ENCODE data around the gene ABCB8. TPM values are rescaled to one million over a fixed set of nuclear protein-coding genes. Genes with fewer than 3 reads are reported as not detected.

ABCB8 gene
- total and polyA plus RNA-seq, 9 of the 15 experiments (the other 6 are each of a cell fraction or from before 2014, with no cell fraction given) = 7.6 to 106 (median 36.3) TPM

DNA sequence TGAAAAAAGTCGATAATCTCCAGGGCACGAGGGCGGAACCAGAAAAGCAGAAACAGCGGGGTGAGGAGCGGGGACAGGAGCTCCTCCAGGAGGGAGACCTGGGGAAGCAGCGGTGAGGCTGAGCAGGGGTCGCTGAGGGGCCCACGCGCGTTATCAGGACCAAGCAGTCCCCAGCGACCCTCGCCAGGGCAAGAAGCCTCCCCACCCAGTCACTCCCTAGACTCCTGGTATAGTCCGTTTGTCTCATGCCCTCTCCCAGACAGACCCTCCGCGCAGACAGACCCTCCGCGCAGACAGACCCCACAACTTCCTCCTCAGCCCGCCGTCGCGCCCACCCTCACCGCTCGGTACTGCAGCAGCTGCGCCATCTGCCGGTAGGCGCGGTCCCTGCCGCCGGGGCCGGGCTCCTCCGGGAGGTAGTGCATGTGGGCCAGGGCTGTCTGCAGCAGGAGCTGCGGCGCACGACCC lies 10.3 kb upstream of the ABCB8 start (continued):
- TF ChIP-seq, protein P1, sequence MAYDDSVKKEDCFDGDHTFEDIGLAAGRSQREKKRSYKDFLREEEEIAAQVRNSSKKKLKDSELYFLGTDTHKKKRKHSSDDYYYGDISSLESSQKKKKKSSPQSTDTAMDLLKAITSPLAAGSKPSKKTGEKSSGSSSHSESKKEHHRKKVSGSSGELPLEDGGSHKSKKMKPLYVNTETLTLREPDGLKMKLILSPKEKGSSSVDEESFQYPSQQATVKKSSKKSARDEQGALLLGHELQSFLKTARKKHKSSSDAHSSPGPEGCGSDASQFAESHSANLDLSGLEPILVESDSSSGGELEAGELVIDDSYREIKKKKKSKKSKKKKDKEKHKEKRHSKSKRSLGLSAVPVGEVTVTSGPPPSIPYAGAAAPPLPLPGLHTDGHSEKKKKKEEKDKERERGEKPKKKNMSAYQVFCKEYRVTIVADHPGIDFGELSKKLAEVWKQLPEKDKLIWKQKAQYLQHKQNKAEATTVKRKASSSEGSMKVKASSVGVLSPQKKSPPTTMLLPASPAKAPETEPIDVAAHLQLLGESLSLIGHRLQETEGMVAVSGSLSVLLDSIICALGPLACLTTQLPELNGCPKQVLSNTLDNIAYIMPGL (CRISPR knock-in tag; IDR thresholded peaks at IDR 0.05) = peak; percentile 83; the same call in 1 of the 2 replicates
- TF ChIP-seq GTF2F1 (IDR thresholded peaks at IDR 0.05; ENCODE audit: low read depth, low read length) (no peak), ZNF133 (CRISPR knock-in tag; IDR thresholded peaks at IDR 0.05) (no peak), JUNB (CRISPR knock-in tag; conservative IDR thresholded peaks at IDR 0.05) (no peak), RNF2 (IDR thresholded peaks at IDR 0.05) (peak; percentile 69), MAX (CRISPR knock-in tag; IDR thresholded peaks at IDR 0.05) (peak; percentile 85; the same call in 1 of the 2 replicates), NR4A1 (CRISPR knock-in tag; IDR thresholded peaks at IDR 0.05) (peak; percentile 76; the same call in 1 of the 2 replicates), NR4A1 (tag; IDR thresholded peaks at IDR 0.05) (no peak), DIDO1 (tag; IDR thresholded peaks at IDR 0.05; ENCODE audit: low read depth) (no peak), YY1 (IDR thresholded peaks at IDR 0.05; ENCODE audit: borderline replicate concordance in 1 of 3, control insufficient read depth in 1 of 3, extremely low read depth in 1 of 3, insufficient read depth in 3 of 3, insufficient read length in 1 of 3, insufficient replicate concordance in 2 of 3, low read depth in 1 of 3, low read length in 2 of 3) (peak in 2 of 3 experiments; percentile 63 to 67), ZNF354B (CRISPR knock-in tag; IDR thresholded peaks at IDR 0.05) (no peak), WHSC1 (IDR thresholded peaks at IDR 0.05; ENCODE audit: low read length) (no peak), SIRT6 (IDR thresholded peaks at IDR 0.05; ENCODE audit: low read depth, low read length) (no peak), ZNF224 (CRISPR knock-in tag; IDR thresholded peaks at IDR 0.05) (no peak), TAF7 (tag; IDR thresholded peaks at IDR 0.05) (peak; percentile 44), SP2 (IDR thresholded peaks at IDR 0.05; ENCODE audit: extremely low read depth, low read depth, low read length, poor library complexity, severe bottlenecking) (no peak), MBD2 (IDR thresholded peaks at IDR 0.05; ENCODE audit: borderline replicate concordance, low read depth) (peak; percentile 43; the same call in 1 of the 2 replicates), KDM1A (IDR thresholded peaks at IDR 0.05) (no peak), EWSR1 (IDR thresholded peaks at IDR 0.05; ENCODE audit: borderline replicate concordance, low read depth, partially characterized antibody) (no peak), PRMT5 (CRISPR knock-in tag; IDR thresholded peaks at IDR 0.05) (no peak), ZNF12 (CRISPR knock-in tag; IDR thresholded peaks at IDR 0.05) (no peak; the same call in 1 of the 2 replicates), FOS (IDR thresholded peaks at IDR 0.05; ENCODE audit: extremely low read depth, insufficient read length) (no peak), POLR3G (IDR thresholded peaks at IDR 0.05; ENCODE audit: extremely low read depth, insufficient read length, insufficient replicate concordance) (no peak), ZFPM2 (CRISPR knock-in tag; IDR thresholded peaks at IDR 0.05) (no peak), TAL1 (IDR thresholded peaks at IDR 0.05) (no peak), ZNF79 (CRISPR knock-in tag; IDR thresholded peaks at IDR 0.05; ENCODE audit: low read depth) (no peak)
- TF ChIP-seq, protein P2, sequence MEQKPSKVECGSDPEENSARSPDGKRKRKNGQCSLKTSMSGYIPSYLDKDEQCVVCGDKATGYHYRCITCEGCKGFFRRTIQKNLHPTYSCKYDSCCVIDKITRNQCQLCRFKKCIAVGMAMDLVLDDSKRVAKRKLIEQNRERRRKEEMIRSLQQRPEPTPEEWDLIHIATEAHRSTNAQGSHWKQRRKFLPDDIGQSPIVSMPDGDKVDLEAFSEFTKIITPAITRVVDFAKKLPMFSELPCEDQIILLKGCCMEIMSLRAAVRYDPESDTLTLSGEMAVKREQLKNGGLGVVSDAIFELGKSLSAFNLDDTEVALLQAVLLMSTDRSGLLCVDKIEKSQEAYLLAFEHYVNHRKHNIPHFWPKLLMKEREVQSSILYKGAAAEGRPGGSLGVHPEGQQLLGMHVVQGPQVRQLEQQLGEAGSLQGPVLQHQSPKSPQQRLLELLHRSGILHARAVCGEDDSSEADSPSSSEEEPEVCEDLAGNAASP (IDR thresholded peaks at IDR 0.05) = no peak
- TF ChIP-seq, protein P3, sequence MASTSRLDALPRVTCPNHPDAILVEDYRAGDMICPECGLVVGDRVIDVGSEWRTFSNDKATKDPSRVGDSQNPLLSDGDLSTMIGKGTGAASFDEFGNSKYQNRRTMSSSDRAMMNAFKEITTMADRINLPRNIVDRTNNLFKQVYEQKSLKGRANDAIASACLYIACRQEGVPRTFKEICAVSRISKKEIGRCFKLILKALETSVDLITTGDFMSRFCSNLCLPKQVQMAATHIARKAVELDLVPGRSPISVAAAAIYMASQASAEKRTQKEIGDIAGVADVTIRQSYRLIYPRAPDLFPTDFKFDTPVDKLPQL (IDR thresholded peaks at IDR 0.05; ENCODE audit: extremely low read depth, insufficient read length) = no peak

Measured in K562 (cell line).